GM12878 (cell line): ENCODE data around the gene CREB3L4. TPM values are rescaled to one million over a fixed set of nuclear protein-coding genes. Genes with fewer than 3 reads are reported as not detected.
A peak's percentile ranks its signal among the peaks of the same experiment; 100 is the strongest.

ENCODE experiments used
- BCL3 ChIP-seq: IDR thresholded peaks from 2 replicates; pipeline ENCODE4 v1.6.1; 2011; ENCODE audit warnings: borderline replicate concordance, low read depth, mild to moderate bottlenecking, moderate library complexity, low read length; ENCODE audit not compliant: insufficient read depth, poor library complexity, severe bottlenecking
- BCLAF1 ChIP-seq: fragments of 450-650 bp; IDR thresholded peaks from 2 replicates; pipeline ENCODE4 v1.6.1; 2017; ENCODE audit warnings: antibody characterized with exemption, mild to moderate bottlenecking, moderate library complexity
- CEBPZ ChIP-seq: fragments of 150-350 bp; IDR thresholded peaks from 2 replicates; pipeline ENCODE4 v1.6.1; 2016; ENCODE audit warnings: low read depth, low read length
- CREM ChIP-seq: IDR thresholded peaks from 2 replicates; pipeline ENCODE4 v1.6.1; 2014; ENCODE audit warnings: antibody characterized with exemption, low read depth
- EGR1 ChIP-seq, 2 experiments: IDR thresholded peaks; 1 replicate in 1 of 2; 2 replicates in 1 of 2; pipeline ENCODE4 v1.6.1; 2011 to 2012; ENCODE audit warnings: low read depth in 2 of 2, low read length in 2 of 2, borderline replicate concordance in 1 of 2, mild to moderate bottlenecking in 1 of 2, moderate library complexity in 1 of 2
- HDGF ChIP-seq: fragments of 450-650 bp; IDR thresholded peaks from 2 replicates; pipeline ENCODE4 v1.6.1; 2016; ENCODE audit warnings: antibody characterized with exemption
- JUND ChIP-seq: IDR thresholded peaks from 2 replicates; pipeline ENCODE4 v1.6.1; 2012; ENCODE audit warnings: low read depth, mild to moderate bottlenecking, low read length, improper control_type of control experiment, moderate library complexity
- MEF2B ChIP-seq: fragments of 450-650 bp; IDR thresholded peaks from 2 replicates; pipeline ENCODE4 v1.6.1; 2018; ENCODE audit warnings: mild to moderate bottlenecking, moderate library complexity; ENCODE audit not compliant: partially characterized antibody, poor library complexity, severe bottlenecking
- NFIC ChIP-seq: IDR thresholded peaks from 2 replicates; pipeline ENCODE4 v1.6.1; 2012; ENCODE audit warnings: low read depth, mild to moderate bottlenecking, inconsistent platforms, low read length, moderate library complexity
- NR2F1 ChIP-seq: fragments of 450-650 bp; conservative IDR thresholded peaks from 2 replicates; pipeline ENCODE4 v1.6.1; 2017; ENCODE audit warnings: mild to moderate bottlenecking
- NRF1 ChIP-seq: conservative IDR thresholded peaks from 2 replicates; pipeline ENCODE4 v1.6.1; 2011; ENCODE audit warnings: mild to moderate bottlenecking, low read depth, low read length, improper control_type of control experiment
- POLR2A ChIP-seq: IDR thresholded peaks from 2 replicates; pipeline ENCODE4 v1.6.1; 2011; ENCODE audit warnings: low read depth, mild to moderate bottlenecking, low read length
- POLR2AphosphoS5 ChIP-seq: IDR thresholded peaks from 2 replicates; pipeline ENCODE4 v1.6.1; 2011; ENCODE audit warnings: mild to moderate bottlenecking, low read length, inconsistent platforms
- SP1 ChIP-seq: IDR thresholded peaks from one replicate; pipeline ENCODE4 v1.6.1; 2011; ENCODE audit warnings: low read depth, low read length
- SUZ12 ChIP-seq: fragments of 200-600 bp; sonication (generic); IDR thresholded peaks from one replicate; pipeline ENCODE4 v1.6.1; 2018; ENCODE audit warnings: antibody characterized with exemption, mild to moderate bottlenecking; ENCODE audit not compliant: unreplicated experiment
- WRNIP1 ChIP-seq: IDR thresholded peaks from 2 replicates; pipeline ENCODE4 v1.6.1; 2011; ENCODE audit warnings: low read depth, low read length, improper control_type of control experiment, borderline replicate concordance
- ZNF687 ChIP-seq: fragments of 450-650 bp; IDR thresholded peaks from 2 replicates; pipeline ENCODE4 v1.6.1; 2017; ENCODE audit warnings: mild to moderate bottlenecking, moderate library complexity
- polyA plus RNA-seq, 11 experiments: library from polyadenylated mRNA; depleted of rRNA in 4 of 11; unstranded in 6 of 11; stranded (reverse) in 5 of 11; fragments of >200 nt; fragmentation: Nextera tagmentation in 4 of 11; fragmentation: Illumina TruSeq in 1 of 11; extraction: Ambion mirVana in 4 of 11; extraction: Trizol in 1 of 11; gene quantifications; 1 replicate in 1 of 11; 2 replicates in 10 of 11; pipeline versions ENCODE4 v1.2.1 to v1.2.3, GENCODE V29; 2011 to 2016; ENCODE audit warnings: inconsistent platforms in 2 of 11, missing spikeins in 2 of 11, low read depth in 1 of 11
- total RNA-seq, 4 experiments: library from RNA; depleted of rRNA in 3 of 4; stranded (reverse); fragments of >200 nt in 3 of 4; fragmentation: Illumina TruSeq in 1 of 4; extraction: Trizol in 1 of 4; gene quantifications; 2 replicates each; pipeline versions ENCODE4 v1.2.1 to v1.2.3, GENCODE V29; 2013 to 2021

Gene CREB3L4
- total and polyA plus RNA-seq, 10 of the 15 experiments (the other 5 are each of a cell fraction or from before 2014, with no cell fraction given), result 9.7 to 14.0 (median 12.1) TPM

DNA sequence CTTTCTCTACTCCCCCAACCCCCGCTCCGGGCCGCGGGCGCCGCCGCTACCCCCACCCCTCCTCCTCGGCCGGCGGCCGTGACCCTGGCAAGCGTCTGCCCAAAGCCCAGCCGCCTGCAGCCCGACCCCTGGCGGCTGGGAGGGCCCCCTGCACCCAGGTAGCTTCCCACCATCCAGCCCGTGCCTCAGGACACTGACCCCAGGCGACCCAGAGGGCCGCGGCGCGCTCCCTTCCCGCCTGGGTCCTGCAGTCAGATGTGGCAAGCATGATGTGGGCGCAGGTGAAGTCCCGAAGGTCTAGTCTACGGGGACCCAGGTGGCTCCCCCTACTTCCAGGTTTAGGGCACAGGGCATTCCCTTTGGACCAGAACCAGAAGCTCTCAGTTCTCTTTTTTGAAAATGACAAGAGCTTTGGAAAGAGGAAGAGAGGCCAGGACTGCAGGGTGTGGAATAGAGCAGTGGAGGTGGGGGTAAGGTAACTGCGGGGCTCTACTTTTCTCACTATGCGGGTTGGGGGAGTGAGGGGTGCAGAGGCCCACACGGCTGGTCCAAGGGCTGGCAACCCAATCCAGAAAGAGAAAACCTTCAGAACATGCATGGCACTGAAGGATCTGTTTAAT lies 21.0 kb upstream of the CREB3L4 start, which contains the start of gene DENND4B (continued):
- TF ChIP-seq WRNIP1, result no peak
- TF ChIP-seq NRF1, result no peak
- TF ChIP-seq BCLAF1, result no peak
- TF ChIP-seq BCL3, result peak; percentile 83
- TF ChIP-seq POLR2A, result peak; percentile 41
- TF ChIP-seq MEF2B, result peak; percentile 20
- TF ChIP-seq CEBPZ, result no peak
- TF ChIP-seq POLR2AphosphoS5, result no peak
- no peak for TF ChIP-seq JUND
- peak; percentile 87 for TF ChIP-seq NR2F1
- TF ChIP-seq EGR1 (IDR thresholded peaks at IDR 0.05; ENCODE audit: borderline replicate concordance in 1 of 2, low read depth in 2 of 2, low read length in 2 of 2), result peak in 1 of 2 experiments; percentile 51; a peak in 1 of 3 replicates
- TF ChIP-seq HDGF, result peak; percentile 79; the same call in 1 of the 2 replicates
- TF ChIP-seq NFIC, result no peak
- peak; percentile 26 for TF ChIP-seq SP1
- TF ChIP-seq SUZ12, result no peak
- TF ChIP-seq ZNF687, result no peak
- peak; percentile 56 for TF ChIP-seq CREM
